ENCODE measurements around the gene B4GALT1. TPM values are rescaled to one million over a fixed set of nuclear protein-coding genes. Genes with fewer than 3 reads are reported as not detected.
"Not testable (repeated sequence)": the region's sequence is repeated elsewhere in the genome, so short reads cannot be mapped to it uniquely, and the experiment has no call there.

B4GALT1 gene
- total and polyA plus RNA-seq, 2 of the 8 experiments (the other 6 are each of a cell fraction or from before 2014, with no cell fraction given): 12.8 to 18.2 TPM

DNA sequence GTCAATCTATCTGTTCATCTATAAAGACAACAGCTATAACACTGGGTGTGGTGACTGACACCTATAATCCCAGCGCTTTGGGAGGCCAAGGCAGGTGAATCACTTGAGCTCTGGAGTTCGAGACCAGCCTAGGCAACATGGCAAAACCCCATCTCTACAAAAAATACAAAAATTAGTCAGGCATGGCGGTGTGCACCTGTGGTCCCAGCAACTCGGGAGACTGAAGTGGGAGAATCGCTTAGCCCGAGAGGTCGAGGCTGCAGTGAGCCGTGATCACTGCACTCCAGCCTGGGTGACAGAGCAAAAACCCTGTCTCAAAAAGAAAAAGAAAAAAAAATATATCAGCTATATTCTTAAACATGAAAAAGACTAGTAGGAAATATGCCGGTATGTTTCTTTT is 6.7 kb downstream of the B4GALT1 start:
- not testable (repeated sequence) for H3K27ac ChIP-seq (ENCODE audit: low read depth, low read length); H2BK5ac ChIP-seq (ENCODE audit: low read depth, low read length); H3K18ac ChIP-seq (ENCODE audit: extremely low read depth, low read length); H3K9ac ChIP-seq (replicated peaks in 1 of 4; ENCODE audit: extremely low read depth in 1 of 4, low read depth in 3 of 4, low read length in 3 of 4); H3K23me2 ChIP-seq (ENCODE audit: low read depth, low read length); H3K14ac ChIP-seq (ENCODE audit: insufficient read length); H4K20me1 ChIP-seq (replicated peaks in 1 of 2; ENCODE audit: control insufficient read depth in 1 of 2, insufficient read depth in 2 of 2, low read length in 2 of 2); H4K8ac ChIP-seq (ENCODE audit: extremely low read depth, insufficient read depth, low read length); H3K56ac ChIP-seq (replicated peaks; ENCODE audit: insufficient read length, low read depth, low read length); FAIRE-seq; H2AFZ ChIP-seq (ENCODE audit: low read length); H3K4me1 ChIP-seq (replicated peaks in 1 of 4; ENCODE audit: control insufficient read depth in 3 of 4, insufficient read depth in 4 of 4, low read length in 3 of 4); H2BK20ac ChIP-seq (ENCODE audit: low read length); H3K9me3 ChIP-seq (ENCODE audit: insufficient read depth in 2 of 2, low read depth in 1 of 2, low read length in 1 of 2); H4K91ac ChIP-seq (replicated peaks; ENCODE audit: insufficient read length, low read length); H4K5ac ChIP-seq (ENCODE audit: insufficient read length, low read depth, low read length); H3K4me2 ChIP-seq (ENCODE audit: insufficient read depth in 1 of 2, low read depth in 2 of 2, low read length in 2 of 2); H3K4me3 ChIP-seq (ENCODE audit: extremely low read depth in 1 of 4, insufficient read depth in 2 of 4, low read depth in 3 of 4, low read length in 4 of 4); H3K4ac ChIP-seq (replicated peaks; ENCODE audit: insufficient read length, low read depth, low read length); H3K23ac ChIP-seq (ENCODE audit: insufficient read length); DNase-seq (ENCODE audit: low read depth in 1 of 2, low spot score in 2 of 2); H2BK12ac ChIP-seq (ENCODE audit: low read depth, low read length); H2BK15ac ChIP-seq (ENCODE audit: low read length); H3K36me3 ChIP-seq (ENCODE audit: control insufficient read depth in 2 of 4, insufficient read depth in 4 of 4, low read length in 3 of 4); H3K27me3 ChIP-seq (replicated peaks in 1 of 4; ENCODE audit: control insufficient read depth in 3 of 4, extremely low read depth in 1 of 4, insufficient read depth in 3 of 4, low read length in 3 of 4); H2BK120ac ChIP-seq (replicated peaks; ENCODE audit: low read depth, low read length); H2AK5ac ChIP-seq (ENCODE audit: low read depth, low read length); H3K79me1 ChIP-seq (ENCODE audit: low read depth, low read length)
- 93% methylated on average over 9 of the region's 9 CpGs; no CpG with 5 or more reads in 1 of the 2 experiments for WGBS, 2 experiments (ENCODE audit: extremely low coverage in 1 of 2, insufficient coverage in 1 of 2, insufficient read length in 1 of 2, insufficient replicate concordance in 2 of 2, low coverage in 1 of 2, low lambda C conversion rate in 2 of 2, missing lambda C conversion rate in 1 of 2)
- H3K79me2 ChIP-seq (ENCODE audit: control insufficient read depth in 1 of 2, insufficient read depth in 2 of 2, low read length in 2 of 2): peaks cover 0 to 12% of the 10 kb centered on the region in 2 experiments; a peak in 2 of 4 replicates
- ChIA-PET POLR2A (ENCODE audit: partially characterized antibody) (interaction anchor here (1.0 kb wide), 1 partner anchor 167 kb away, joined by 3 read pairs; no protein-coding TSS in a partner anchor), CTCF (ENCODE audit: partially characterized antibody) (interaction anchor here (1.3 to 2.1 kb wide), 5 partner anchors 9 to 78 kb away, joined by 4 to 8 read pairs (median 5); no protein-coding TSS in a partner anchor)
